HG03045 (cell line): ENCODE data around the gene EME1.

Experiments used
- ATAC-seq: cut with Tn5 transposase; IDR thresholded peaks from one replicate; pipeline ENCODE4 v1.9.1; 2021; ENCODE audit warnings: mild to moderate bottlenecking, moderate library complexity; ENCODE audit not compliant: unreplicated experiment

The EME1 gene

GRCh38 chr17:50347894-50348291, 25.1 kb upstream of the EME1 start:
- ATAC-seq: no peak

- no peak for ATAC-seq
Observed at GRCh38 chr17:50348522-50349242, 24.3 kb upstream of the EME1 start.

- ATAC-seq: no peak
Observed at GRCh38 chr17:50349243-50349600, 23.8 kb upstream of the EME1 start.

GRCh38 chr17:50350733-50351132, 22.3 kb upstream of the EME1 start:
- ATAC-seq: no peak

- no peak for ATAC-seq
Observed at GRCh38 chr17:50352072-50352692, 20.8 kb upstream of the EME1 start.

GRCh38 chr17:50352693-50353599, 20.1 kb upstream of the EME1 start:
- no peak for ATAC-seq

- ATAC-seq: no peak
Observed at GRCh38 chr17:50353600-50354195, 19.3 kb upstream of the EME1 start.

- ATAC-seq: no peak
Observed at GRCh38 chr17:50354198-50354597, 18.8 kb upstream of the EME1 start.

GRCh38 chr17:50354776-50355175, 18.3 kb upstream of the EME1 start:
- no peak for ATAC-seq

- ATAC-seq: no peak
Observed at GRCh38 chr17:50355336-50355700, 17.7 kb upstream of the EME1 start.

- ATAC-seq: no peak
Observed at GRCh38 chr17:50355701-50356341, 17.2 kb upstream of the EME1 start.

- no peak for ATAC-seq
Observed at GRCh38 chr17:50356418-50356817, 16.6 kb upstream of the EME1 start.

- ATAC-seq: no peak
Observed at GRCh38 chr17:50356892-50357510, 16.0 kb upstream of the EME1 start.

GRCh38 chr17:50358177-50358576, 14.9 kb upstream of the EME1 start:
- no peak for ATAC-seq

- ATAC-seq: no peak
Observed at GRCh38 chr17:50359005-50359699, 13.9 kb upstream of the EME1 start.

GRCh38 chr17:50359998-50360461, 13.0 kb upstream of the EME1 start:
- no peak for ATAC-seq

- ATAC-seq: no peak
Observed at GRCh38 chr17:50360486-50361115, 12.4 kb upstream of the EME1 start.

GRCh38 chr17:50361561-50362480, 11.2 kb upstream of the EME1 start:
- no peak for ATAC-seq
